Skeletal muscle tissue (tissue), 4 donors: ENCODE measurements around the gene SORBS1. TPM values are rescaled to one million over a fixed set of nuclear protein-coding genes. Genes with fewer than 3 reads are reported as not detected.

Experiments
- H3K27ac ChIP-seq: one replicate; pipeline ENCODE4 v1.7.0; 2013; ENCODE audit warnings: mild to moderate bottlenecking, low read depth, low read length, inconsistent platforms
- H3K27me3 ChIP-seq, 3 donors: one replicate each; pipeline ENCODE4 v1.7.0; 2013; ENCODE audit warnings: low read length in 3 of 3; ENCODE audit not compliant: control insufficient read depth in 3 of 3, insufficient read depth in 3 of 3
- H3K36me3 ChIP-seq, 3 donors: one replicate each; pipeline ENCODE4 v1.7.0; 2013; ENCODE audit warnings: low read length in 3 of 3; ENCODE audit not compliant: control insufficient read depth in 3 of 3, insufficient read depth in 3 of 3
- H3K4me1 ChIP-seq, 3 donors: one replicate each; pipeline ENCODE4 v1.7.0; 2013; ENCODE audit warnings: low read length in 3 of 3, mild to moderate bottlenecking in 3 of 3; ENCODE audit not compliant: control insufficient read depth in 3 of 3, insufficient read depth in 3 of 3
- H3K4me3 ChIP-seq, 3 donors: one replicate each; pipeline ENCODE4 v1.7.0; 2013; ENCODE audit warnings: low read length in 3 of 3
- H3K9ac ChIP-seq, 3 donors: one replicate each; pipeline ENCODE4 v1.7.0; 2013; ENCODE audit warnings: low read length in 3 of 3, mild to moderate bottlenecking in 3 of 3, moderate library complexity in 2 of 3, low read depth in 1 of 3
- H3K9me3 ChIP-seq, 3 donors: one replicate each; pipeline ENCODE4 v1.7.0; 2013; ENCODE audit warnings: low read length in 3 of 3; ENCODE audit not compliant: control insufficient read depth in 3 of 3
- total RNA-seq: library from RNA; depleted of rRNA; stranded (reverse); fragments of >200 nt; gene quantifications from one replicate; pipeline ENCODE4 v1.2.3, GENCODE V29; 2014
- donor health status: Osteomylitis.

The SORBS1 gene
- total RNA-seq, 1 donor from 2014 or later = 66.8 TPM

- peaks cover 29 to 70% (median 33%) of the 10 kb centered on the region in 3 donors for H3K36me3 ChIP-seq
- no peak overlapping the region for H3K4me3 ChIP-seq
- H3K4me1 ChIP-seq = peaks cover 0 to 8% (median 0%) of the 10 kb centered on the region in 3 donors
Observed at GRCh38 chr10:95374597-95375209, 186.5 kb downstream of the SORBS1 start.

DNA sequence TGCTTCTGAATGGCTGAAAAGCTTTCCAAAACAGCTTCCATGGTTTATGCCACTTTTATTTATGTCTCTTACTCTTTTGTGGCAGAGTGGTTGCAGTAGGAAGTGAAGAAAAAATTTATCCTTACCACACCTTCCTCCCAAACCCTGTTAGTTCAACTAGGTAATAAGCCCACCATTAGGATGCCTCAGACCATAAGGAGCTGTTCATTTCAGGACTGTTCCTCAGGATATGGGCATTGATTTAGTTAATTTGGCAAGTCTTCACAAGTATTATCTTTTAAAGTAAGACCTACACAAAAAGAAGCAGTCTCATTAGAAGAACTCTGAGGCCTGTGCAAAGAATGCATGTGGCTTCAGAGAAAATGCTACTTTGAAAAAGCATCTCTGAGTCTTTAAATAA is 187.5 kb downstream of the SORBS1 start:
- Histone ChIP-seq H3K36me3 (peaks cover 24 to 75% (median 33%) of the 10 kb centered on the region in 3 donors), H3K9me3 (no peaks in the 10 kb centered on the region), H3K27me3 (no peaks in the 10 kb centered on the region), H3K9ac (no peak overlapping the region), H3K4me3 (no peak overlapping the region), H3K27ac (no peak overlapping the region), H3K4me1 (peaks cover 0 to 8% (median 0%) of the 10 kb centered on the region in 3 donors)

More at GRCh38 chr10:95374597-95375209, 186.5 kb downstream of the SORBS1 start:
- Histone ChIP-seq H3K27ac (no peak overlapping the region), H3K27me3 (no peaks in the 10 kb centered on the region), H3K9ac (no peak overlapping the region), H3K9me3 (no peaks in the 10 kb centered on the region)

DNA sequence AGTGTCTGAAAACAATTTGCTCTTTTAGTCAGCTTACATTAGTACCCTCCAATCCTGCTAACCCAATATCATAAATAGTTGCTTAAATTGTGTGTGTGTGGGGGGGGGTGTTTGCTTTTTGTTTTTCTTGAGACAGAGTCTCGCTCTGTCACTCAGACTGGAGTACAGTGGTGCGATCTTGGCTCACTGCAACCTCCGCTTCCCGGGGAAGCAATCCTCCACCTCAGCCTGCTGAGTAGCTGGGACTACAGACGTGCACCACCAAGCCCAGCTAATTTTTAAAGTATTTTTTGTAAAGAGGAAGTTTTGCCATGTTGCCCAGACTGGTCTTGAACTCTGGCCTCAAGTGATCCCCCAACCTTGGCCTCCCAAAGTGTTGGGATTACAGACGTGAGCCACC is 196.8 kb downstream of the SORBS1 start:
- Histone ChIP-seq H3K9me3 (no peaks in the 10 kb centered on the region), H3K27ac (no peak overlapping the region), H3K36me3 (peaks cover 14 to 26% (median 15%) of the 10 kb centered on the region in 3 donors), H3K4me3 (no peak overlapping the region), H3K4me1 (peaks cover 8 to 19% (median 8%) of the 10 kb centered on the region in 3 donors), H3K27me3 (no peaks in the 10 kb centered on the region), H3K9ac (no peak overlapping the region)

- Histone ChIP-seq H3K9ac (no peak overlapping the region), H3K4me1 (peaks cover 8 to 19% (median 8%) of the 10 kb centered on the region in 3 donors), H3K9me3 (no peaks in the 10 kb centered on the region), H3K27ac (no peak overlapping the region), H3K36me3 (peaks cover 15 to 20% (median 15%) of the 10 kb centered on the region in 3 donors), H3K27me3 (no peaks in the 10 kb centered on the region), H3K4me3 (no peak overlapping the region)
Observed at GRCh38 chr10:95363303-95363912, 197.8 kb downstream of the SORBS1 start.

DNA sequence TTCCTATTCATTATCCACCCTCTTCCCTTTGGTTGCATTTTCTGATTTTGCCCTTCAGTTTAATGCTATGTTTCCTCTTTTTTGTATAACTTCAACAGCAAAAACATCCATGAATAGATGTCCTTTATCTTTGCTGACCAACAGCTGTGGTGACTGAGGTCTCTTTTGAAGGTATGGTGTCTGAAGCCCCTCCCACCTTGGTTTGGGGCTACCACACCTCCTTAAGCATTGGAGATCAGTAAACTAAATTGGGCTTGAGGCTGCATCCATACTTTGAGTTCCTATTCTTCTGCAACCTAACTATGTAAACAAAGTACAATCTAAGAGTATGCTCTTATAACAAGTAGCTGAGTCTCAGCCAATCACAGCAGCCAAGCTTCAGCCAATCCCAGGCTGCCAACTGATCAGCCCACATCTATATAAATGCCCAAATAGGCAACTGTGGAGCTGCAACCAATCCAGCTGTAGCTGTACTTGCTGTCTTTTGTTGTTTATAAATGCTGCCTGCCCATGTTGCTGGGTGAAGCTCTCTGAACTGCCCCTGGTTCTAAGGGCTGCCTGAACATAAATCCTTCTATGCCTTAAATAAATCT is 201.0 kb downstream of the SORBS1 start:
- Histone ChIP-seq H3K4me1 (peaks cover 8 to 19% (median 8%) of the 10 kb centered on the region in 3 donors), H3K27ac (no peak overlapping the region), H3K36me3 (peaks cover 27 to 32% (median 28%) of the 10 kb centered on the region in 3 donors)

DNA sequence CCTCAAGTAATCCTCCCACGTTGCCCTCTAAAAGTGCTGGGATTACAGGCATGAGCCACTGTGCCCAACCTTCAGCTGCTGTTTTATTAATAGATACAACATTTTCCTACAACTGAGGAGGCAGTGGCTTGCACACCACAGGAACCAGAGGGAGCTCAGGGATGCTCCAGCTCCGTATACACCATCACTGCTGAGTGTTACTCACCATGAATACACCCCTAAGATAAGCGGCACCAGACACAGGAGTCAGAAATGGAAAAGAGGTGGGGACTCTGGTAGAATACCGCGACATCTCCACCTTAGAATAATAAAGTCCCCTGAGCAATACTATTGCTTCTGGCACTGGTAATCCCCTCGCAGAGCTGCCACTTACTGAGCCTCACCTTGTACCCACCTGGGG is 201.7 kb downstream of the SORBS1 start:
- Histone ChIP-seq H3K27me3 (no peaks in the 10 kb centered on the region), H3K9ac (no peak overlapping the region), H3K4me1 (peaks cover 8 to 20% (median 8%) of the 10 kb centered on the region in 3 donors), H3K27ac (no peak overlapping the region), H3K4me3 (no peak overlapping the region), H3K9me3 (no peaks in the 10 kb centered on the region), H3K36me3 (peaks cover 31 to 35% (median 33%) of the 10 kb centered on the region in 3 donors)

More for the DNA sequence above, 201.0 kb downstream of the SORBS1 start:
- H3K9me3 ChIP-seq = no peaks in the 10 kb centered on the region
- no peak overlapping the region for H3K4me3 ChIP-seq
- H3K9ac ChIP-seq = no peak overlapping the region
- H3K27me3 ChIP-seq = no peaks in the 10 kb centered on the region

GRCh38 chr10:95356190-95356955 is 204.8 kb downstream of the SORBS1 start:
- H3K4me1 ChIP-seq = peaks cover 5 to 33% (median 16%) of the 10 kb centered on the region in 3 donors
- peaks cover 43 to 64% (median 43%) of the 10 kb centered on the region in 3 donors for H3K36me3 ChIP-seq
- H3K27me3 ChIP-seq = no peaks in the 10 kb centered on the region
- H3K9ac ChIP-seq = peak overlapping the region in 1 of 3 donors; percentile 10
- H3K4me3 ChIP-seq = no peak overlapping the region
- H3K27ac ChIP-seq = no peak overlapping the region
- no peaks in the 10 kb centered on the region for H3K9me3 ChIP-seq

GRCh38 chr10:95355301-95355700 is 205.9 kb downstream of the SORBS1 start:
- Histone ChIP-seq H3K27me3 (no peaks in the 10 kb centered on the region), H3K4me1 (peaks cover 15 to 35% (median 22%) of the 10 kb centered on the region in 3 donors), H3K9ac (peak overlapping the region in 2 of 3 donors; percentile 17 to 55), H3K4me3 (no peak overlapping the region), H3K9me3 (no peaks in the 10 kb centered on the region), H3K27ac (no peak overlapping the region), H3K36me3 (peaks cover 43 to 72% (median 46%) of the 10 kb centered on the region in 3 donors)

- peaks cover 40 to 72% (median 45%) of the 10 kb centered on the region in 3 donors for H3K36me3 ChIP-seq
- H3K9ac ChIP-seq = no peak overlapping the region
- H3K4me1 ChIP-seq = peaks cover 17 to 33% (median 21%) of the 10 kb centered on the region in 3 donors
- no peaks in the 10 kb centered on the region for H3K9me3 ChIP-seq
- H3K27ac ChIP-seq = no peak overlapping the region
- H3K27me3 ChIP-seq = no peaks in the 10 kb centered on the region
- no peak overlapping the region for H3K4me3 ChIP-seq
Observed at GRCh38 chr10:95354110-95354509, 207.1 kb downstream of the SORBS1 start.
